NT2/D1 (cell line): ENCODE results near the gene RAD18.

ENCODE experiments used
- DNase-seq: peaks from one replicate; pipeline ENCODE4 v3.0.0-alpha.2; 2011; ENCODE audit warnings: low read depth, low spot score
- H3K27me3 ChIP-seq: 2 replicates; pipeline ENCODE4 v1.6.0; 2011; ENCODE audit warnings: mild to moderate bottlenecking; ENCODE audit not compliant: insufficient read length, insufficient read depth
- H3K36me3 ChIP-seq: 2 replicates; pipeline ENCODE4 v1.6.1; 2011; ENCODE audit warnings: mild to moderate bottlenecking, low read length, mixed read lengths; ENCODE audit not compliant: insufficient read depth, insufficient read length
- H3K4me1 ChIP-seq: 2 replicates; pipeline ENCODE4 v1.5.1; 2011; ENCODE audit not compliant: insufficient read depth, insufficient read length
- H3K4me3 ChIP-seq: 2 replicates; pipeline ENCODE4 v1.5.1; 2011; ENCODE audit warnings: low read depth; ENCODE audit not compliant: insufficient read length
- H3K9ac ChIP-seq: 2 replicates; pipeline ENCODE4 v1.6.0; 2011; ENCODE audit warnings: low read depth; ENCODE audit not compliant: insufficient read length
- H3K9me3 ChIP-seq: 2 replicates; pipeline ENCODE4 v1.5.1; 2011; ENCODE audit warnings: mild to moderate bottlenecking, low read length; ENCODE audit not compliant: insufficient read depth
- SUZ12 ChIP-seq: IDR thresholded peaks from 2 replicates; pipeline ENCODE4 v1.6.1; 2011; ENCODE audit not compliant: insufficient read length, insufficient read depth; ENCODE audit errors: extremely low read depth
- YY1 ChIP-seq: IDR thresholded peaks from 2 replicates; pipeline ENCODE4 v1.6.1; 2011; ENCODE audit not compliant: insufficient read length, insufficient read depth
- ZNF274 ChIP-seq: IDR thresholded peaks from 2 replicates; pipeline ENCODE4 v1.6.1; 2011; ENCODE audit warnings: mild to moderate bottlenecking, low read depth, low read length

RAD18 gene

GRCh38 chr3:8893001-8893400 is 70.3 kb downstream of the RAD18 start:
- Histone ChIP-seq H3K36me3 (peaks cover 50% of the 10 kb centered on the region), H3K4me3 (no peak overlapping the region), H3K27me3 (no peaks in the 10 kb centered on the region), H3K9ac (no peak overlapping the region), H3K4me1 (no peaks in the 10 kb centered on the region), H3K9me3 (no peaks in the 10 kb centered on the region)
- DNase-seq = no peak
- TF ChIP-seq YY1 (no peak), SUZ12 (no peak), ZNF274 (no peak)

- Histone ChIP-seq H3K4me3 (no peak overlapping the region), H3K36me3 (peaks cover 50% of the 10 kb centered on the region), H3K27me3 (no peaks in the 10 kb centered on the region), H3K9me3 (no peaks in the 10 kb centered on the region), H3K4me1 (no peaks in the 10 kb centered on the region), H3K9ac (no peak overlapping the region)
- DNase-seq = no peak
- TF ChIP-seq ZNF274 = no peak
- no peak for TF ChIP-seq SUZ12
- no peak for TF ChIP-seq YY1
These were observed 71.5 kb downstream of the RAD18 start for GRCh38 chr3:8891774-8892173.

GRCh38 chr3:8891303-8891702 is 72.0 kb downstream of the RAD18 start:
- Histone ChIP-seq H3K4me1 (no peaks in the 10 kb centered on the region), H3K36me3 (peaks cover 51% of the 10 kb centered on the region), H3K4me3 (no peak overlapping the region), H3K9me3 (no peaks in the 10 kb centered on the region), H3K27me3 (no peaks in the 10 kb centered on the region), H3K9ac (no peak overlapping the region)
- no peak for TF ChIP-seq SUZ12
- no peak for TF ChIP-seq ZNF274
- no peak for TF ChIP-seq YY1
- no peak for DNase-seq

GRCh38 chr3:8888301-8888915 is 74.9 kb downstream of the RAD18 start:
- Histone ChIP-seq H3K9ac (no peak overlapping the region), H3K36me3 (peaks cover 43% of the 10 kb centered on the region), H3K4me3 (no peak overlapping the region), H3K9me3 (0 out of 2 replicates have a peak, but pooled peaks cover 7% of the 10 kb centered on the region), H3K4me1 (no peaks in the 10 kb centered on the region), H3K27me3 (no peaks in the 10 kb centered on the region)
- no peak for DNase-seq
- TF ChIP-seq SUZ12 = no peak
- TF ChIP-seq YY1 = no peak
- no peak for TF ChIP-seq ZNF274

GRCh38 chr3:8887435-8888300 is 75.6 kb downstream of the RAD18 start:
- Histone ChIP-seq H3K9ac (no peak overlapping the region), H3K4me1 (no peaks in the 10 kb centered on the region), H3K4me3 (no peak overlapping the region), H3K27me3 (no peaks in the 10 kb centered on the region), H3K9me3 (0 out of 2 replicates have a peak, but pooled peaks cover 11% of the 10 kb centered on the region), H3K36me3 (peaks cover 42% of the 10 kb centered on the region)
- DNase-seq = no peak
- TF ChIP-seq ZNF274 (no peak), YY1 (no peak), SUZ12 (no peak)

GRCh38 chr3:8886546-8886945 is 76.7 kb downstream of the RAD18 start:
- Histone ChIP-seq H3K9ac (no peak overlapping the region), H3K4me3 (no peak overlapping the region), H3K9me3 (0 out of 2 replicates have a peak, but pooled peaks cover 11% of the 10 kb centered on the region), H3K4me1 (no peaks in the 10 kb centered on the region), H3K36me3 (peaks cover 42% of the 10 kb centered on the region), H3K27me3 (no peaks in the 10 kb centered on the region)
- no peak for TF ChIP-seq YY1
- no peak for TF ChIP-seq SUZ12
- TF ChIP-seq ZNF274 = no peak
- DNase-seq = no peak

- Histone ChIP-seq H3K9ac (no peak overlapping the region), H3K4me3 (no peak overlapping the region), H3K27me3 (no peaks in the 10 kb centered on the region), H3K4me1 (no peaks in the 10 kb centered on the region), H3K9me3 (0 out of 2 replicates have a peak, but pooled peaks cover 11% of the 10 kb centered on the region), H3K36me3 (peaks cover 48% of the 10 kb centered on the region)
- TF ChIP-seq YY1 (no peak), SUZ12 (no peak), ZNF274 (no peak)
- DNase-seq = no peak
These were observed 77.5 kb downstream of the RAD18 start for GRCh38 chr3:8885536-8886316.
